DND-41 (cell line): ENCODE results near the gene PLEKHA4.
"Not testable (repeated sequence)": the region's sequence is repeated elsewhere in the genome, so short reads cannot be mapped to it uniquely, and the experiment has no call there.

Source experiments
- ATAC-seq: fragments of 200-7000 bp; cut with Tn5 transposase; 3 replicates; pipeline ENCODE4 v1.9.1; 2021; ENCODE audit warnings: low read depth; ENCODE audit not compliant: insufficient read depth
- DNase-seq: peaks from one replicate; pipeline ENCODE4 v3.0.0-alpha.2; 2020
- H2AFZ ChIP-seq: 2 replicates; pipeline ENCODE4 v1.6.0; 2012; ENCODE audit warnings: low read depth, low read length
- H3K27ac ChIP-seq: 2 replicates; pipeline ENCODE4 v1.5.1; 2012; ENCODE audit warnings: low read length, inconsistent platforms
- H3K27me3 ChIP-seq: fragments of 200-600 bp; sonication (generic); 2 replicates; pipeline ENCODE4 v1.6.0; 2012; ENCODE audit warnings: low read length, mild to moderate bottlenecking, inconsistent platforms; ENCODE audit not compliant: insufficient read depth, poor library complexity
- H3K36me3 ChIP-seq: 2 replicates; pipeline ENCODE4 v1.5.1; 2012; ENCODE audit warnings: low read length, inconsistent platforms; ENCODE audit not compliant: insufficient read depth
- H3K4me1 ChIP-seq: 2 replicates; pipeline ENCODE4 v1.5.1; 2012; ENCODE audit warnings: mild to moderate bottlenecking, low read length; ENCODE audit not compliant: insufficient read depth
- H3K4me2 ChIP-seq: 2 replicates; pipeline ENCODE4 v1.6.0; 2012; ENCODE audit warnings: mild to moderate bottlenecking, moderate library complexity, low read length, inconsistent platforms; ENCODE audit not compliant: insufficient read depth
- H3K4me3 ChIP-seq, 2 experiments: fragments of 200-600 bp in 1 of 2; shearing (Covaris generic) in 1 of 2; 2 replicates each; pipeline ENCODE4 v1.5.1; 2012 to 2016; ENCODE audit warnings: inconsistent platforms in 2 of 2, low read length in 2 of 2, mild to moderate bottlenecking in 2 of 2, low read depth in 1 of 2, moderate library complexity in 1 of 2
- H3K79me2 ChIP-seq: 2 replicates; pipeline ENCODE4 v1.6.0; 2012; ENCODE audit warnings: low read length, inconsistent platforms; ENCODE audit not compliant: insufficient read depth
- H3K9ac ChIP-seq: 2 replicates; pipeline ENCODE4 v1.6.0; 2012; ENCODE audit warnings: low read depth, mild to moderate bottlenecking, inconsistent platforms, low read length, moderate library complexity
- H3K9me3 ChIP-seq: 2 replicates; pipeline ENCODE4 v1.5.1; 2012; ENCODE audit warnings: low read length, moderate library complexity, mild to moderate bottlenecking, inconsistent platforms; ENCODE audit not compliant: insufficient read depth, severe bottlenecking
- H4K20me1 ChIP-seq: 2 replicates; pipeline ENCODE4 v1.6.0; 2012; ENCODE audit warnings: low read length; ENCODE audit not compliant: insufficient read depth
- EZH2 ChIP-seq: IDR thresholded peaks from 3 replicates; pipeline ENCODE4 v1.6.1; 2012; ENCODE audit warnings: borderline replicate concordance, low read depth, mild to moderate bottlenecking, moderate library complexity, low read length, inconsistent platforms; ENCODE audit not compliant: severe bottlenecking
- TF ChIP-seq, protein P1 (sequence below): IDR thresholded peaks from 2 replicates; pipeline ENCODE4 v1.5.1; 2012; ENCODE audit warnings: borderline replicate concordance, low read length, moderate library complexity, mild to moderate bottlenecking; ENCODE audit not compliant: poor library complexity, severe bottlenecking; ENCODE audit errors: extremely low read depth

The PLEKHA4 gene

DNA sequence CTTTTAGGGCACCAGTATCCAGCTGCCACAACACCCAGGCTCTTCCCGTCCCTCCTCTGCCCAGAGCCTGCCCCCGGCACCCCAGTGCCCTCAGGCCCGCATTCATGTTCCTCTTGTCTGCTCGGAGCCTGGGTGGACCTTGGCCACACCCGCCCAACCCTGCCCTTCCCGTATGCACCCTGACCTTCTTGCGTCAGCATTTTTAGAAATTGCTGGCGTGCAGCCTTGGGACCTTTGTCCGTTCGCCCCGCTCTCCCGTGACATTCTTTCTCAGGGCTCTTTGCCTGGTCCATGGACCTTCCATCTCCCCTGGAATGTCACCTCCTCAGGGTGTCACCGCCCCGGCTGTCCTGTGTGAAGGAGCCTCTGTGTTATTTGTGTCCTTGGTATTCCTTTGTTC lies 39.3 kb upstream of the PLEKHA4 start:
- Histone ChIP-seq H3K9ac (no peak overlapping the region), H3K4me2 (no peak overlapping the region), H3K79me2 (peaks cover 21% of the 10 kb centered on the region), H3K4me3 (no peak overlapping the region), H3K36me3 (peaks cover 79% of the 10 kb centered on the region), H3K4me1 (peaks cover under 1% of the 10 kb centered on the region), H3K27ac (no peak overlapping the region), H4K20me1 (peaks cover 4% of the 10 kb centered on the region; the same call in 1 of the 2 replicates), H3K27me3 (no peaks in the 10 kb centered on the region), H2AFZ (no peak overlapping the region), H3K9me3 (no peaks in the 10 kb centered on the region)
- TF ChIP-seq EZH2: no peak
- TF ChIP-seq, protein P1, sequence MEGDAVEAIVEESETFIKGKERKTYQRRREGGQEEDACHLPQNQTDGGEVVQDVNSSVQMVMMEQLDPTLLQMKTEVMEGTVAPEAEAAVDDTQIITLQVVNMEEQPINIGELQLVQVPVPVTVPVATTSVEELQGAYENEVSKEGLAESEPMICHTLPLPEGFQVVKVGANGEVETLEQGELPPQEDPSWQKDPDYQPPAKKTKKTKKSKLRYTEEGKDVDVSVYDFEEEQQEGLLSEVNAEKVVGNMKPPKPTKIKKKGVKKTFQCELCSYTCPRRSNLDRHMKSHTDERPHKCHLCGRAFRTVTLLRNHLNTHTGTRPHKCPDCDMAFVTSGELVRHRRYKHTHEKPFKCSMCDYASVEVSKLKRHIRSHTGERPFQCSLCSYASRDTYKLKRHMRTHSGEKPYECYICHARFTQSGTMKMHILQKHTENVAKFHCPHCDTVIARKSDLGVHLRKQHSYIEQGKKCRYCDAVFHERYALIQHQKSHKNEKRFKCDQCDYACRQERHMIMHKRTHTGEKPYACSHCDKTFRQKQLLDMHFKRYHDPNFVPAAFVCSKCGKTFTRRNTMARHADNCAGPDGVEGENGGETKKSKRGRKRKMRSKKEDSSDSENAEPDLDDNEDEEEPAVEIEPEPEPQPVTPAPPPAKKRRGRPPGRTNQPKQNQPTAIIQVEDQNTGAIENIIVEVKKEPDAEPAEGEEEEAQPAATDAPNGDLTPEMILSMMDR: no peak
- ATAC-seq (no peak), DNase-seq (no peak)

DNA sequence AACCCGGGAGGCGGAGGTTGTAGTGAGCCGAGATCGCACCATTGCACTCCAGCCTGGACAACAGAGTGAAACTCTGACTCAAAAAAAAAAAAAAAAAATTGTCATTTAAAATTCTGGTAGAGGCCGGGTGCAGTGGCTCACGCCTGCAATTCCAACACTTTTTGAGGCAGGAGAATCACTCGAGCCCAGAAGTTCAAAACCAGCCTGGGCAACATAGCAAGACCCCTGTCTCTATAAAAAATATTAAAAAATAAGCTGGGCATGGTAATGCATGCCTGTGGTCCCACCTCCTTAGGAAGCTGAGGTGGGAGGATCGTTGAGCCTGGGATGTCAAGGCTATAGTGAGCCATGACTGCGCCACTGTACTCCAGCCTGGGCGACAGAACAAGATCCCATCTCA lies 37.9 kb upstream of the PLEKHA4 start:
- DNase-seq (no peak), ATAC-seq (no peak)
- Histone ChIP-seq H3K36me3 (peaks cover 76% of the 10 kb centered on the region), H3K4me3 (no peak overlapping the region), H4K20me1 (peaks cover 4% of the 10 kb centered on the region; the same call in 1 of the 2 replicates), H3K4me2 (no peak overlapping the region), H3K79me2 (peaks cover 33% of the 10 kb centered on the region), H3K4me1 (peaks cover 13% of the 10 kb centered on the region), H3K9ac (no peak overlapping the region), H3K27me3 (no peaks in the 10 kb centered on the region), H3K27ac (no peak overlapping the region), H2AFZ (no peak overlapping the region), H3K9me3 (no peaks in the 10 kb centered on the region)
- no peak for TF ChIP-seq EZH2
- TF ChIP-seq, protein P1: no peak

DNA sequence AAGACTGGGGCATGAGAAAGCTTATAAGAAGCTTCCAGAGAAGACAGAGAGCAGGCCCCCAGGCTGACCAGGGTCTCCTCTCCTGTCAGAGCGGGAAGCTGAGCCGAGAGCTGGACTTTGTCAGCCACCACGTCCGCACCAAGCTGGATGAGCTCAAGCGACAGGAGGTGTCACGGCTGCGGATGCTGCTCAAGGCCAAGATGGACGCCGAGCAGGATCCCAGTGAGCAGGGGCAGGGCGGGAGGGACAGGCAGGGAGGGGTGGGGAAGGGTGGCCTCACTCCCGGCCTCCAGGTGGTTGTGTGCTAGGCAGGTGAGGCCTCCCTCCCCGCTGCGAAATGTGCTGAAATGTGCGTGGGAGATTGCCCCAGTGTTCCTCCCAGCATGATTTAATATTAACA lies 37.2 kb upstream of the PLEKHA4 start:
- no peak overlapping the region for H3K4me2 ChIP-seq
- no peak for TF ChIP-seq EZH2
- TF ChIP-seq, protein P1: no peak
- H3K79me2 ChIP-seq: peaks cover 40% of the 10 kb centered on the region
- no peaks in the 10 kb centered on the region for H3K9me3 ChIP-seq
- H3K4me1 ChIP-seq: peaks cover 20% of the 10 kb centered on the region
- H3K4me3 ChIP-seq: no peak overlapping the region
- no peaks in the 10 kb centered on the region for H3K27me3 ChIP-seq
- no peak overlapping the region for H3K27ac ChIP-seq
- H3K9ac ChIP-seq: no peak overlapping the region
- peaks cover 72% of the 10 kb centered on the region for H3K36me3 ChIP-seq
- DNase-seq (no peak), ATAC-seq (no peak)
- peaks cover 4% of the 10 kb centered on the region; the same call in 1 of the 2 replicates for H4K20me1 ChIP-seq
- no peak overlapping the region for H2AFZ ChIP-seq

GRCh38 chr19:48903788-48904187 lies 35.4 kb upstream of the PLEKHA4 start:
- not testable (repeated sequence) for ATAC-seq, H4K20me1 ChIP-seq, H3K9me3 ChIP-seq

GRCh38 chr19:48902291-48902690 lies 33.9 kb upstream of the PLEKHA4 start:
- H3K4me2 ChIP-seq: peak overlapping the region; percentile 48; the same call in 1 of the 2 replicates
- ATAC-seq, H3K27me3 ChIP-seq, DNase-seq, H3K9ac ChIP-seq, H3K9me3 ChIP-seq, H2AFZ ChIP-seq, H4K20me1 ChIP-seq, H3K27ac ChIP-seq: not testable (repeated sequence)
- H3K4me3 ChIP-seq: 0 out of 4 replicates have a peak overlapping the region, but pooled peaks of 1 of the 2 experiments have one; percentile 15
- peaks cover 30% of the 10 kb centered on the region for H3K4me1 ChIP-seq
- peaks cover 46% of the 10 kb centered on the region for H3K36me3 ChIP-seq
- peaks cover 45% of the 10 kb centered on the region for H3K79me2 ChIP-seq

More at GRCh38 chr19:48903788-48904187, 35.4 kb upstream of the PLEKHA4 start:
- not testable (repeated sequence) for DNase-seq, H3K27ac ChIP-seq, H2AFZ ChIP-seq, H3K9ac ChIP-seq, H3K4me3 ChIP-seq, H3K4me2 ChIP-seq, H3K27me3 ChIP-seq
- Histone ChIP-seq H3K4me1 (peaks cover 30% of the 10 kb centered on the region), H3K36me3 (peaks cover 60% of the 10 kb centered on the region), H3K79me2 (peaks cover 45% of the 10 kb centered on the region)
